Heart left ventricle (tissue), 13 donors: ENCODE results near the gene GALR3.

Experiments
- CTCF ChIP-seq, 12 donors: fragments of 200-600 bp; sonication (generic) in 4 of 12; IDR thresholded peaks; one replicate each; pipeline versions ENCODE4 v1.5.0 to v1.8.0; 2018 to 2022; ENCODE audit warnings: antibody characterized with exemption in 12 of 12, mild to moderate bottlenecking in 5 of 12
- POLR2A ChIP-seq, 2 donors: fragments of 450-650 bp; IDR thresholded peaks; one replicate each; pipeline ENCODE4 v1.6.1; 2017; ENCODE audit warnings: antibody characterized with exemption in 2 of 2, mild to moderate bottlenecking in 2 of 2, moderate library complexity in 2 of 2
- donor health status: ischemic (EF 13 %, LVEDD 7.1; RV severe dilation, severe dysfunction).
- donor health status: DM: no; HTN: yes; CAD: no.
- donor health status: DM: no; HTN: no; CAD: no.
- donor health status: ischemic (EF 25% LVEDD 6.9; RV normal size, moderate dysfunction).
- donor health status: ischemic (EF 25% LVEDD 5.7; RV mildly dilated, moderate dysfunction).
- donor health status: ischemic (EF 35%, LVEDD 5.7; RV mildly dilated, moderate dysfunction).
- donor health status: nonischemic (EF 11% LVEDD 7.7; RV severe dilation, severe dysfunction).
- donor health status: DM: yes; HTN: yes; CAD: no.
- donor health status: PGD.
- donor health status: ischemic (EF 29% LVEDD 5.4; RV normal size, mild dysfunction).
- donor health status: nonischemic (EF 23%, LVEDD 6.1; RV moderate dilation, normal function).

- TF ChIP-seq CTCF (IDR thresholded peaks at IDR 0.05), result no peak
- no peak for TF ChIP-seq POLR2A (IDR thresholded peaks at IDR 0.05)
Measured at GRCh38 chr22:37811867-37812266, 11.3 kb upstream of the GALR3 start.
